HL-60 (cell line): ENCODE results near the gene BBS9.

ENCODE experiments used
- CTCF ChIP-seq: IDR thresholded peaks from one replicate; pipeline ENCODE4 v1.5.1; 2011; ENCODE audit warnings: low read length, control low read depth, inconsistent platforms; ENCODE audit not compliant: insufficient read depth
- GABPA ChIP-seq: IDR thresholded peaks from 2 replicates; pipeline ENCODE4 v1.6.1; 2012; ENCODE audit warnings: low read depth
- POLR2AphosphoS5 ChIP-seq: IDR thresholded peaks from 2 replicates; pipeline ENCODE4 v1.6.1; 2012; ENCODE audit warnings: low read depth
- REST ChIP-seq: IDR thresholded peaks from 2 replicates; pipeline ENCODE4 v1.6.1; 2012; ENCODE audit warnings: low read depth; ENCODE audit not compliant: insufficient replicate concordance

- TF ChIP-seq CTCF (no peak), POLR2AphosphoS5 (no peak), GABPA (no peak), REST (no peak)
Measured at GRCh38 chr7:33509206-33509605, 379.8 kb downstream of the BBS9 start.
